Coronary artery (tissue), 2 donors: Measurements from ENCODE around the gene AGMAT.
"Not testable (repeated sequence)": the region's sequence is repeated elsewhere in the genome, so short reads cannot be mapped to it uniquely, and the experiment has no call there.

Experiments
- DNase-seq: peaks from one replicate; pipeline ENCODE4 v3.0.0-alpha.2; 2017; ENCODE audit warnings: low spot score
- H3K27ac ChIP-seq, 2 donors: fragments of 200-600 bp; sonication (generic); one replicate each; pipeline ENCODE4 v1.5.1; 2016 to 2019
- H3K4me3 ChIP-seq: fragments of 200-600 bp; sonication (generic); 2 replicates; pipeline ENCODE4 v1.5.1; 2016; ENCODE audit warnings: mild to moderate bottlenecking, moderate library complexity
- TF ChIP-seq, protein P1 (sequence below): fragments of 200-600 bp; sonication (generic); IDR thresholded peaks from one replicate; pipeline ENCODE4 v1.5.1; 2019; ENCODE audit warnings: antibody characterized with exemption

The AGMAT gene

DNA sequence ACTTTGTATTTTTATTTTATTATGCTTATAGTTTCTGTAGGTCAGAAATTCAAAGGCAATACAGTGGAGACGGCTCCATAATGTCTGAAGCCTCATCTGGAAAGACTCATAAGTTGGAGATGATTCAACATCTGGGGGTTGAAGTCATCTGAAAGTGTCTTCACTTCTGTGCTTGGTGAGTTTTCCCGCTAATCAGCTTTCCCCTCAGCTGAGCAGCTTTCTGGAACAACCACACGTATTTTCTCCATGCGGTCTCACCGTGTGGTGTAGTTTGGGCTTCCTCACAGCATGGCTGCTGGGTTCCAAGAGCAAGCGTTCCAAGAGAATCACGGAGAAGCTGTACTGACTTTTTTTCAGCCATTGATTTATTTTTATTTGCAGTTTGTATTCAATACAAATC, 24.8 kb upstream of the AGMAT start:
- Histone ChIP-seq H3K4me3 (no peak overlapping the region), H3K27ac (no peak overlapping the region)
- no peak for DNase-seq
- TF ChIP-seq, protein P1, sequence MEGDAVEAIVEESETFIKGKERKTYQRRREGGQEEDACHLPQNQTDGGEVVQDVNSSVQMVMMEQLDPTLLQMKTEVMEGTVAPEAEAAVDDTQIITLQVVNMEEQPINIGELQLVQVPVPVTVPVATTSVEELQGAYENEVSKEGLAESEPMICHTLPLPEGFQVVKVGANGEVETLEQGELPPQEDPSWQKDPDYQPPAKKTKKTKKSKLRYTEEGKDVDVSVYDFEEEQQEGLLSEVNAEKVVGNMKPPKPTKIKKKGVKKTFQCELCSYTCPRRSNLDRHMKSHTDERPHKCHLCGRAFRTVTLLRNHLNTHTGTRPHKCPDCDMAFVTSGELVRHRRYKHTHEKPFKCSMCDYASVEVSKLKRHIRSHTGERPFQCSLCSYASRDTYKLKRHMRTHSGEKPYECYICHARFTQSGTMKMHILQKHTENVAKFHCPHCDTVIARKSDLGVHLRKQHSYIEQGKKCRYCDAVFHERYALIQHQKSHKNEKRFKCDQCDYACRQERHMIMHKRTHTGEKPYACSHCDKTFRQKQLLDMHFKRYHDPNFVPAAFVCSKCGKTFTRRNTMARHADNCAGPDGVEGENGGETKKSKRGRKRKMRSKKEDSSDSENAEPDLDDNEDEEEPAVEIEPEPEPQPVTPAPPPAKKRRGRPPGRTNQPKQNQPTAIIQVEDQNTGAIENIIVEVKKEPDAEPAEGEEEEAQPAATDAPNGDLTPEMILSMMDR: no peak

DNA sequence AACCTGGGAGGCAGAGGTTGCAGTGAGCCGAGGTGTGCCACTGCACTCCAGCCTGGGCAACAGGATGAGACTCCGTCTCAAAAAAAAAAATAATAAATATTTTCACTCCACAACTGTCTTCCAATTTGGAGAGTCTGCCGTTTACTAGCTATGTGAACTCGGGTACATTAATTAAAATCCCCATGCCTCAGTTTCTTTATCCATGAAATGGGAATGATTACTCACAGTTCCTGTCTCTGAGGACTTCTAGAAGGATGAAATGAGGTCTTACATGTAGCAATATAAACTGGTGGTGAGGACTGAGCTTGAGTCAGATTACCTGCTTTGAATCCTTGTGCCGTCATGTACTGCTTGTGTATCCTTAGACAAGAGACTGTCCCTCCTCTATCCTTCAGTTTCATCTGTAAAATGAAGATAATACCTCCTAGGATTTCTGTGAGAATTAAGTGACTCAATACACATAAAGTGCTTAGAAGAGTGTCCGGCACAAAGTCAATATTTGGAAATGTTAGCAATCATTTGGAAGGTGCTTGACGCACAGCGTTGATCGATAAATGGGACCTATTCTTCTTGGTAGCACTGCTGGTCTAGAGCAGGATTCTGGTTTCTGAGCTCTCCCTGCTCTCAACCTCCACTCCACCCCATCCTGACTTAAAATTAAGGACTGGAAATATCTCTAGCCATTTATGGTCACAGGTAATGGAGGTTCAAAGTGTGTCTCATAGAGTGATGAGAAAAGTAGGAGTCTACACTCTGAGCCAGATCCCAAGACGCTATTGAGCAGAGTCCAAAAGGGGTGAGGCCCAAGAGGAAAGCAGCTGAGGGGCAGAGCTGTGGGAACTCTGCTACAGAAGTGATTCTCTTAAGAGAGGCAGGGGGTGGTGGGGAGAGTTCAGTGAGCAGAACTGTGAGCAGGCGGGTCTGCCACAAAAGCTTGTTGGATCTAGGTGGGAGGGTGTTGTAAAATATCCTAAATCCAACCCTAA, 20.8 kb upstream of the AGMAT start:
- DNase-seq: no peak
- TF ChIP-seq, protein P1: no peak
- Histone ChIP-seq H3K27ac (no peak overlapping the region), H3K4me3 (no peak overlapping the region)

DNA sequence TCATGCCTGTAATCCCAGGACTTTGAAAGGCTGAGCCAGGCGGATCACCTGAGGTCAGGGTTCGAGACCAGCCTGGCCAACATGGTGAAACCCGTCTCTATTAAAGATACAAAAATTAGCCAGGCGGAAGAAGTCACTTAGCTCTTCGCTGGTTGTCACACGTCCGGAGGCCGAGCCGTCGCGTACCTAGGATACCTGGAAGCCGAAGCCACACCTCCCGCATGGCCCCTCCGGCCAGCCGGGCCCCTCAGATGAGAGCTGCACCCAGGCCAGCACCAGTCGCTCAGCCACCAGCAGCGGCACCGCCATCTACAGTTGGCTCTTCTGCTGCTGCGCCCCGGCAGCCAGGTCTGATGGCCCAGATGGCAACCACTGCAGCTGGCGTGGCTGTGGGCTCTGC, 19.5 kb upstream of the AGMAT start:
- H3K4me3 ChIP-seq, H3K27ac ChIP-seq, DNase-seq: not testable (repeated sequence)

DNA sequence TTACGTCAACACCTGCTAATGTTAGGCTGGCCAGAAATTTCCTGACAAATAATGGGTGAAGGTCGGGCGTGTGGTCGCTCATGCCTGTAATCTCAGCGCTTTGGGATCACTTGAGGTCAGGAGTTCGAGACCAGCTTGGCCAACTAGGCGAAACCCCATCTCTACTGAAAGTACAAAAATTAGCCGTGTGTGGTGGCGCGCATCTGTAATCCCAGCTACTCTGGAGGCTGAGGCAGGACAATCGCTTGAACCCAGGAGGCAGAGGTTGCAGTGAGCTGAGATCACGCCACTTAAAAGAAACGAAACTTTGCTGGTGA, 19.1 kb upstream of the AGMAT start:
- H3K4me3 ChIP-seq: peak overlapping the region; percentile 78
- H3K27ac ChIP-seq: peak overlapping the region; percentile 74 to 87
- DNase-seq: not testable (repeated sequence)

DNA sequence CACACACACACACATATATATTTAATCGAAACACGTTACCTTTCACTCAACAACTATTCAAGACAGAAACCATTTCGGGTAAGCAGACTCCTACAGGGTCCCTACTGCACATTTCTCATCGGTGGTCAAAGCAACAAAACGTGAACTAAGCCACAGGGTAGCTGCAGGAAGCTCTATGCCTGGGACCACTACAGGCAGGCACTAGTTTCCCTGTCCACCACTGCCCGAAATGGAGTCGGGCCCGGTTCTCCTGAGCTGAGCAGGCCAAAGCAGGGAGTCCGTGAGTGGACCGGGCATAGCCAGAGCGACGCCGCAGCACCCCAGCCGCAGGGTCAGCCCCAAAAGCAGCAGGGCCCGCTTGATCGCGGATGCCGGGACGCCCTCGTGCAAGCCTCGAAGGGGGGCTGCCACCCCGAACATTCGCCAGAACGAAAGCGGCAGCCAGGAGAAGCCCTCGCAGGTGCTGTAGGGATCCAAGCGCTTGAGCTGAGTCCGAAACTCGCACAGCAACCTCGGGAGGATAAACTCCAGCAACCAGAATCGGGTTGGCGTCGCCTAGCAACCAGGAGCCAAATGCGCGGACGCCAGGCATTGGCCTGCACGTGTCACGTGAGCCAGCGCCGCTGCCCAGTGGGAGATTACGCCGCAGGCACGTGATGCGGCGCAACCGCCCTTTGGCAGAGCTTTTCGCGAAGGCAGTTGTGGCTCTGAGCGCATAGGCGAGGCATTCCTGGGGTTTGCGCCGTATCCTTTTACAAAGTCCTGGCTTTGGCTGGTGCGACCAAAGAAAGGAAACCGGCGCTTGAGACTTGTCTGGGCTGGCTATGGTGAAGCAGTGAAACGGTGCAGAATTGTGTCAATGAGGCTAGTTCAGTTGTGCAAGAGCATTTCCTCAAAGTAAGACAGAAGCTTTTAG, 18.5 kb upstream of the AGMAT start:
- peak overlapping the region; percentile 78 for H3K4me3 ChIP-seq
- DNase-seq: peak; percentile 98
- TF ChIP-seq, protein P1: no peak
- H3K27ac ChIP-seq: peak overlapping the region; percentile 74 to 87

DNA sequence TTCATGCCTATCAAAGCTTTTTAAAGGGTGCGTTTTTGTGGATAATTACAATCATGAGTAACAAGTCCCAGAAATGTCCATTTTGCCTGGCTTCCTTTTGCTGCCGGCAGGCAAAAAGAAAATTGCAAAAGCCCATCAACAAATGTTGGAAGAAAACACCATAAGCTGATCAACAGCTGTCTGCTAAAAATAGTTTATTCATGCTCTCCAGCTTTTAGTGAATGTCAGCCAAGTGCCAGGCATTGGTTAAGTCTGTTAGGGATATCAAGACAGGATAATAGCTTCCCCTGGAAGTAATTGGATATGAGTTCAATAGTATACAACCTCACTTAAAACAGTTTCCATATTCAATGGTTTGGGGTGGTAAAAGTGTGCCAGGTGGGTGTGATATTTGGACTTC, 13.6 kb upstream of the AGMAT start:
- TF ChIP-seq, protein P1: no peak
- no peak for DNase-seq
- no peak overlapping the region for H3K4me3 ChIP-seq
- H3K27ac ChIP-seq: no peak overlapping the region

DNA sequence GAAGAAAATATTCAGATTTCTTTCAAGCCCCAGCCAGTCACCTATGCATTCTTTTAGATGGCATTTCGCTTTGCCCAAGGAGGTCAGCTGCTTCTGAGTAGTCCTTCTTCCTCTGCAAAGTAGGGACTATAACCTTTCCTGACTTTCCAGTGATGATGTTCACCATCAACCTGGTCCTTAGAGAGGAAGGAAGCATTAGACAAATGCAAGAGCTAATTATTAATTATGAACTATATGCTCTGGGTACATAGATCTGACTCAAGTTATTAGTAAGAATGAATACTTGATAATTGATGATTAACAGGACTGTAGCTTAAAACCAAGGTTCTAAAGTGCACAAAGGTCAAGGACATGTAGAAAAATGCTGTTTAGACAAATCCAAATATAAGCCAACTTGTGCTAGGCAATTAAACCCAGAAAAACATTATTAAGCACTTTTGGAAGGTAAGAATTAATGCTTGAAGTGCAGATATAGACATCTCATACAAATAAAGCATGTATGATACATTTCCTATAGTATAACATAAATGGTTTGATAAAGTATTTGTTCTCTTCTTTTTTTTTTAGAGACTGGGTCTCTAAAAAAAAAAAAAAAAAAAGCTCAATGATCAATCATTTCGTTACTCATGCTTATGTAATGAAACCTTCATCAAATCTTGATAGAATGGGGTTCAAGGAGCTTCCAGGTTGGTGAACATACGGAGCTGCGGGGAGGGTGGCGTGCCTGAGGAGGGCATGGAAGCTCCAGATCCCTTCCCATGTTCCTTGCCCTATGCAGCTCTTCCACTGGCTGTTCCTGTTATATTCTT, 11.2 kb upstream of the AGMAT start:
- Histone ChIP-seq H3K4me3 (no peak overlapping the region), H3K27ac (no peak overlapping the region)
- TF ChIP-seq, protein P1: no peak
- no peak for DNase-seq
